GDM1 (cell line): Measurements from ENCODE around the gene PTRH1.

ENCODE experiments used
- DNase-seq: peaks from one replicate; lab custom pipeline; 2025; lab: John Stamatoyannopoulos, UW

Gene PTRH1

GRCh38 chr9:127720031-127720864 is 4.8 kb upstream of the PTRH1 start:
- DNase-seq = no peak

- DNase-seq = no peak
Observed at GRCh38 chr9:127717766-127718165, 2.3 kb upstream of the PTRH1 start.

- no peak for DNase-seq
Observed at GRCh38 chr9:127716412-127716811, 949 bp upstream of the PTRH1 start.

- DNase-seq = no peak
Observed at GRCh38 chr9:127714951-127715469, 453 bp downstream of the PTRH1 start.

- DNase-seq = no peak
Observed at GRCh38 chr9:127714020-127714750, 1.3 kb downstream of the PTRH1 start.

GRCh38 chr9:127712867-127713266 is 2.6 kb downstream of the PTRH1 start:
- DNase-seq = no peak

- no peak for DNase-seq
Observed at GRCh38 chr9:127712371-127712770, 3.1 kb downstream of the PTRH1 start.

GRCh38 chr9:127711831-127712274 is 3.6 kb downstream of the PTRH1 start:
- no peak for DNase-seq

- DNase-seq = no peak
Observed at GRCh38 chr9:127711226-127711701, 4.2 kb downstream of the PTRH1 start.

- DNase-seq = no peak
Observed at GRCh38 chr9:127710204-127710783, 5.2 kb downstream of the PTRH1 start.

GRCh38 chr9:127708952-127709587 is 6.4 kb downstream of the PTRH1 start:
- DNase-seq = no peak

GRCh38 chr9:127707766-127708165 is 7.7 kb downstream of the PTRH1 start:
- DNase-seq = no peak

- DNase-seq = no peak
Observed at GRCh38 chr9:127706836-127707241, 8.6 kb downstream of the PTRH1 start, which contains the start of gene CFAP157. Gene CFAP157, plus strand, starts transcription at chr9:127706988. Its CDS starts 44 bp downstream, at chr9:127707032.

- no peak for DNase-seq
Observed at GRCh38 chr9:127705577-127706379, 9.7 kb downstream of the PTRH1 start.

GRCh38 chr9:127703289-127703946 is 12.0 kb downstream of the PTRH1 start:
- no peak for DNase-seq

- no peak for DNase-seq
Observed at GRCh38 chr9:127700594-127701255, 14.7 kb downstream of the PTRH1 start.

GRCh38 chr9:127700140-127700539 is 15.3 kb downstream of the PTRH1 start:
- no peak for DNase-seq

GRCh38 chr9:127698985-127699670 is 16.3 kb downstream of the PTRH1 start:
- DNase-seq = no peak

GRCh38 chr9:127698386-127698785 is 17.1 kb downstream of the PTRH1 start:
- DNase-seq = no peak
